ENCODE measurements around the gene ZNF217.
"Not testable (repeated sequence)": the region's sequence is repeated elsewhere in the genome, so short reads cannot be mapped to it uniquely, and the experiment has no call there.

The ZNF217 gene

DNA sequence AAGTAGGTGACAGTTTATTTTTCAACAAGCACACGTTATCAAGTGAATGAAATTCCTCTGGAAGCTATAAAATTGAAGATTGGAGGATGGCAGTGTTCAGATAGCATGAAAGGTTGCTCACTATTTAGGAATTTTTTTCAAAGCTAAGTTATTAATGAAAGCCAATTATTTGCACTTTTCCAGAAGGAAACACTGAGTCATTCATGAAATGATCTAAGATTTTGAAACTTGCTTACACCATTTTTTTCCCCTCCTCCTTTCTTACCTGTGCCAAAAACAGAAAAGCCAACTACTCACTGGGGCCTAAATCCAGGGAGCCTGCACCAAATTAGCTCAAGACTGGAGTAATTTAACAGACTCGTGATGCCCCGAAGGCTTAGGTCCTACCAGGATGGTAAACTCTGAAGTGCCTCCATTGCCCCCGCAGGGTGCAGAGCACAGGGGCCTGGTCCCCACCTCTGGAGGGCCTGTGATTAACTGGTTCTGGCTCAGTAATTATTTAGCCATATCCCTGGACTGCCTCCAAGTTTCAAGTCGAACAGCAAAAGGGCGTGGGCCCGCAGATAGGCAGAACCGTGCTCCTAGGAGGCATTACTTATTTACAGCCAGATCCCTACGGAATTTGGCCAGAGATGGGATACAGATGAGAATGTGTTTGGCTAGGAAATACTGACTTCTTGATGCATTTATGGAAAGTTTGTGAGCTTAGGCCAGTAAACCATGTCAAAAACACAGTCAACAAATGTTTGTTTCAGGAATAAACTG, 28.0 kb upstream of the ZNF217 start:
- no peak for DNase-seq (ENCODE audit: low read depth)

DNA sequence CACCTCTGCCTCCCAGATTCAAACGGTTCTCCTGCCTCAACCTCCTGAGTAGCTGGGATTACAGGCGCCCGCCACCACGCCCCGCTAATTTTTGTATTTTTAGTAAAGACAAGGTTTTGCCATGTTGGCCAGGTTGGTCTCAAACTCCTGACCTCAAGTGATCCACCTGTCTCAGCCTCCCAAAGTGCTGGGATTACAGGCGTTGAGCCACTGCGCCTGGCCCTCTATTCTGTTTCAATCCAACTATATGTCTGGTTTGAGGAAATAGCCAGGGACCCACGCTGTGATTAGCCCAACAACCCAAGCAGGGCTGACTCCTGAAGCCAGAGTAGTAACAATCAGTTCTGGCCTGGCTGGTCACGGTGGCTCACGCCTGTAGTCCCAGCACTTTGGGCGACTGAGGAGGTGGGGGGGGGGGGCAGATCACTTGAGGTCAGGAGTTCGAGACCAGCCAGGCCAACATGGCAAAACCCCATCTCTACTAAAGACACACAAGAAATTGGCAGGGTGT, 24.9 kb upstream of the ZNF217 start:
- DNase-seq (ENCODE audit: low read depth): not testable (repeated sequence)

DNA sequence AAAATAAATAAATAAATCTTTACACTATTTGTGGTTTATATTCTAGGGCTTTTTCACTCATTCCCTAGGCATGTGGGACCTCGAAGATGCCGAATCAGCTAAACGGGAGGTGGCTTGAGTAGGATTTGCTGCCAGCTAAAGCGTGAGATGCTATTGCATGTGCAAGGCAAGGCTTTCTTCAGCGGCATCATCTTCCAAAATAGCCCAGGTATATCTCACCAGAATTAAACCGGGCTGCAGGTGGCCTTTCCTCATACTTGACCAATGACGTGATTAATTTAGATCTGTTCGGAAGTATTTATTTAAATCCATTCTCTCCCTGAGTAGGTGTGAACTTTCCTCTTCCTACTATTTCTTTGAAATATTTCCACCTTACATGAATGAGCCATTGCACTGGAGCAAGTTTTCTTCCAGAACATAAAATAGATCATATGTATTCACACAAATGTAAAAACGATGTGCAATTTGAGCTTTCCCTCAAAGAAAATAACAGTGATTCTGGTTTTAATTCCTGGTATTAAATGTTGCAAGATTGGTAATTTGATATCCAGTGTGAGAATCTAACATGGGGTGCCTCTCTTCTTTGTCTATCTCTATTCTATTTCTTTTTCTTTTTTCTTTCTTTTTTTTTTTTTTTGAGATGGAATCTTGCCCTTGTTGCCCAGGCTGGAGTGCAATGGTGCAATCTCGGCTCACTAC, 24.3 kb upstream of the ZNF217 start:
- no peak for DNase-seq (ENCODE audit: low read depth)

DNA sequence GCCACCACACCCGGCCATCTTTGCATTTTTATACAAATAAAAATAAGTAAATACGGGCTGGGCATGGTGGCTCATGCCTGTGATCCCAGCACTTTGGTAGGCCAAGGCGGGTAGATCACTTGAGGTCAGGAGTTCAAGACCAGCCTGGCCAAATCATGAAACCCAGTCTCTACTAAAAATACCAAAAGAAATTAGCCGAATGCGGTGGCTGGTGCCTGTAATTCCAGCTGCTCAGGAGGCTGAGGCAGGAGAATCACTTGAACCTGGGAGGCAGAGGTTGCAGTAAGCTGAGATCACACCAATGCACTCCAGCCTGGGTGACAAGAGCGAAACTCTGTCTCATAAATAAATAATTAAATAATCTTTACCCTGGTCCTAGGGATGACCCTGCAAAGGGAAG, 22.9 kb upstream of the ZNF217 start:
- not testable (repeated sequence) for DNase-seq (ENCODE audit: low read depth)

DNA sequence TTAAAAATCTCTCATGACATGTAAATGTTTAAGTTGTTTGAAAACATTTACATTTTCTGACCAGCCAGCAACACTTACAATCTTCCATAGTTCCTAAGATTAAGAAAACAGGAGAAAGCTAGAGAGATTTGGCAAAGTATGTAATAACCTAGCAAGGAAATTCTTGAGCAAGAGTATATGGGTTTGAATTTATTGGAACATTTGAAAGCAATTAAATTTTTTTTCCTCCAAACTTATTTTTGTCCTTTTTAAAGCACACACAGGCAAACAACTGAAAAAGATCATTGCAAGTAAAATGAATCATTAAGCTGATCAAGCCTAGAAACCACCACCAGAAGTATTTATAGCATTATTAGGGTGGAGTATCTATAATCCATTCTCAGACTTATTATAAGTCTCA, 20.1 kb upstream of the ZNF217 start:
- no peak for DNase-seq (ENCODE audit: low read depth)

DNA sequence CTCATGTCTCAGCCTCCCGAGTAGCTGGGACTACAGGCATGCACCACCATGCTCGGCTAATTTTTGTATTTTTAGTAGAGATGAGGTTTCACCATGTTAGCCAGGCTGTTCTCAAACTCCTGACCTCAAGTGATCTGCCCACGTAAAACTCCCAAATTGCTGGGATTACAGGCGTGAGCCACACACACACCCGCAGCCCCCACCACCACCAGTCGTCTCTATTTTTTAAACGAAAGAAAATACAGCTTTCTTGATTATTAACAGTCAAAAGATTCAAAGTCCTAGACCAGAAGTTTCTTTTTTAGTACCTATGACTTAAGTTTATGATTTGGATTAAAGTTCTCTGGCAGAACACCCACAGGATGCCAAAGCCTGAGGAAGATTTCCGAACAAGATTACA, 18.6 kb upstream of the ZNF217 start:
- not testable (repeated sequence) for DNase-seq (ENCODE audit: low read depth)

DNA sequence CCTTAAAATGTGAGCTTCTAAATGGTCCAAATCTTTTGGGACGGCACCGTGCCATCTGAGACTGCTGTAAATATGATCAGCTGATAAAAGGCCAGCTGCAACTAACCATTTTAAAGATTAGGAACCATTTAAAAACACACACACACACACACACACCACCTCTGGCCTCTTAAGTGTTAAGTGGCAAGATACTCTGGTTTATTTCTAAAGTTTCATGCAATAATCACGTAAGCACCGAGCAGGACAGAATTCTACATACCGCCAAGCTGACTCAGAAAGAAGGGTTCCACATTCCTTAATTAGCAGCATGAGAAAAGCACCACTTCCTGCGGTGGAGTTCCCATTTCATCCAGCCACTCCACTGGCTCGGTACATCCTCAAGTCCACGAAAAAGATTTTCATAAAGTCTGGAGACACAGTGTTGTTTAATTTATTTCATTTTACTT, 17.8 kb upstream of the ZNF217 start:
- no peak for DNase-seq (ENCODE audit: low read depth)

DNA sequence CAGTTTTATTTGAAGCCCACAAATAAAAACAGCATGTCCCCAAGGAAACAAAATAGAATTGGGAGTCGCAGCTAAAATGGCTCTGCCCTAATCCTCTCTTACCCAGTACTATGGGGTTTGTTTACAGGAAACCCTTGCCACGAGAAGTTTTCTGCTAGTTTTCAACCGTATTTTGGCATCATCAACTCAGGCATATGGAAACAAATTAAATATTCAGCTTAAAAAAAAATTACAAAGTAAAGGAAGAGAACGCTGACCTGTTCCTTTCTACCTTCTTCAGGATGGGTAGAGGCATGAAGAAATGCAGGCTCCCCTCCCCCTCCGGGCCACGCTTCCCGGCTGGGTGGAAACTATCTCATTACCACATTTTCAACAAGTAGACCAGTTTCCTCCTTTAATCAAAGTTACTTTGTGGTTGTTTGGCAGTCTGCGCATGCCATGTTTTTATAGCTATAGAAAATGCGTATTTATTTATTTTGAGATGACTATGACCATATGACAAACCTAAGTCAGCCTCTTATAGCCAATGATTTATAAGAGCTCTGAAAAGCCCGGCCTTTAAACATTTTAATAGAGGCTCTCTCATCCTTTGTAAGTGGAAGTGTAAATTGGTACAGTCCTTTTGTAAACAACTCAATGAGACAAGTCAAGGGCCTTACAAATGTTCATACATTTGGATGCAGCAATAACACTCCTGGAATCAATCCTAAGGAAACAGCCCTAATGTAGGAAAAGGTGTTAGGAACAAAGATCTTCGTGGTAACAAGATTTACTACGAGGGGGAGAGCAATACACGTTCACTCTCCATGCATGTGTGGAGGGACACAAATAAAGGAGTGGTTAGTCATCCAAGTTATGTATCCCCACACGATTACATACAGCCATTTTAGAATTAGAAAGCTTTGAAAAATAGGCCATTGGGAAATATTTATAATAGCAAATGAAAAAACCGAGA, 16.1 kb upstream of the ZNF217 start:
- DNase-seq (ENCODE audit: low read depth): peak; percentile 67

DNA sequence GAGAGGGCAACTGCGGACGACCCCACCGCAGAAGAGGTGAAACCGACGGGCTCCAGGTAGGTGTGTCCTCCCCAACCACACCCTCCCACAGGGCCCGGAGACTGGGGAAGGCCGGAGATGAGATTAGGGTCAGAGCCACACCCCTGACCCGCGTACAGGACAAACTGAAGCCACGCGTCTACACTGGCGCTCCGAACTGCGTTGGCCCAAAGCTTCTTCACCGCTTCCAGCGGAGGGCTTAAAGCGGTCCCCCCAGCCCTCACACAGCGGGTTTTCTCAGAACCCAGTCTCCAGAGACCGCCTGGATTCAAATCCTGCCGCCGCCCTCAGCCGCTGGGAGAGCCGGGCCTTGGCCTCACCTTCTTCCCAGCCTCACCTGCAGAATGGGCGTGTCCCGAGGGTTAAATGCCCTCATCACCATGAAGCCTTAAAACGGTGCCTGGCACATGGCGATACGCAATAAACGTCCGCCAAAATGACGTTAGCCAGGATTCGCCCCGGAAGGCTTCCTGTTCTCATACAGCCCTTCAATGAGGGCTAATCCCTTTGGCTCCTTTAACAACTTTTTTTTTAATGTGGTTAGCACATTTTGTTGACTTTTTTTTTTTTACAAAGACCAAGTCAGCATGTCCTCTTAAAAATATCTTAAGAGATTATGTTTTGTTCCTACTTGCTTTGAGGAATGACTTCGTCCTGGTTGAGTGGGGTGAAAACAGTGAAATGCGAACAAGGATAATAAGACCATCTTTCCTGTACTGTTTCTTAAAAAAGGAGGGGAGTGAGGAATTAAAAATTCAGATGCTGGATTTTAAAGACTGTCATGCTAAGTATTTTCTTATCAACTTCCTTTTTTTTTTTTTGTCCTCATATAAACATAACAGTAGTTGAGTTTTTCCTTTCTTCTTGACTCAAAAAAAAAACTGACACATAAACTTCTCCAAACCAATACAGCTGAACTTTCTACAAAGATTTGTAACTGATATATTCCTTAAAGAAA, 15.1 kb upstream of the ZNF217 start:
- DNase-seq (ENCODE audit: low read depth): no peak

DNA sequence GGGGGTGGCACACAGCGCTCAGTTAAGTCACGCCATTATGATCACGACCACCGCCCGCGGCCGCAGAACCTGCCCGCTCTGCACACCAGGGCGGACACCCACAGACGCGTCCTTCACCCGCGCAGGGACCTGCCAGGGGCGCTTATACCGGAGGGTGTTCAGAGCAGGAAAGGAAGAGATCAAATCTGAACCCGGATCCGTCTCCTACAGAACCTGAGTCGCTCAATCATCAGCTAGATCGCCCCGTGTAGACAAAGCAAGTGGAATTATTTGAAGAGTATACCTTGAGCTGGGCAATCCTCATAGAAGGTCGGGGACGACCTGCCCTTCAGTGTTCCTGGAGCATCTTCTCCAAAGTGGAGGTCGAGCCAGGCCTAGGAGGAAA, 14.4 kb upstream of the ZNF217 start:
- no peak for DNase-seq (ENCODE audit: low read depth)

DNA sequence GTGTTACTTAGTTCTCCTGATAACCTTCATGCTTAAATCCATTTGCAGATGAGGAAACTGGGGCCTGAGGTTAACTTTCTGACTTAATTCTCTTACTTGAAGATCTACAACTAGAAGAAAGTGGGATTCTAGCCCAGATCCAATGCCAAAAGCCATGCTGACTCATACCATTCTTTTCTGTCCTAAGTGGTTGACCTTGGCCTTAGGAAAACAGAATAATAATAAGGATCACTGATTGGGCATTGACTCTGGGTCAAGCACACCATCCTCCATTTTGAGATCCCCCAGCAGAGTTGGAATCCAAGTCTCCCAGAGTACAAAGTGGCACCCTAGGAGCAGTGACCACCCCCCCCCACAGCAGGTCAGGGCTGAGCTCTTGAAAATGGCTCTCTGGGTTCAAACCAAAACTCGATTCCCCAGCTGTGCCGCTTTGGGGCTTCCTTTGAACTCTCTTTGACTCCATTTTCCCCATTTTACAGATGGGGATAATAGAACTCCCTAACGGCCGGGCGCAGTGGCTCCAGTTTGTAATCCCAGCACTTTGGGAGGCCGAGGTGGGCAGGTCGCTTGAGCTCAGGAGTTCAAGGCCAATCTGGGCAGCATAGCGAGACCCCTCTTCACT, 12.8 kb upstream of the ZNF217 start:
- no peak for DNase-seq (ENCODE audit: low read depth)

DNA sequence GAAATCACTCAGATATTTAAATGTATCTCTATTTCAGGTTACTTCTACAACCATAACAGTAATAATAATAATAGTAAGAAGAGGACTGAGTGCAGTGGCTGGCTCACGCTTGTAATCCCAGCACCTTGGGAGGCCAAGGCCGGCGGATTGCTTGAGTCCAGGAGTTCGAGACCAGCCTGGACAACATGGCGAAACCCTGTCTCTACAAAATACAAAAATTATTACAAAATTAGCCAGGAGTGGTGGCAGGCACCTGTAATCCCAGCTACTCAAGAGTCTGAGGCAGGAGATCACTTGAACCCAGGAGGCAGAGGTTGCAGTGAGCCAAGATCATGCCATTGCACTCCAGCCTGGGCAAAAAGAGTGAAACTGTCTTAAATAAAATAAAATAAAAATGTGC, 11.8 kb upstream of the ZNF217 start:
- DNase-seq (ENCODE audit: low read depth): not testable (repeated sequence)

DNA sequence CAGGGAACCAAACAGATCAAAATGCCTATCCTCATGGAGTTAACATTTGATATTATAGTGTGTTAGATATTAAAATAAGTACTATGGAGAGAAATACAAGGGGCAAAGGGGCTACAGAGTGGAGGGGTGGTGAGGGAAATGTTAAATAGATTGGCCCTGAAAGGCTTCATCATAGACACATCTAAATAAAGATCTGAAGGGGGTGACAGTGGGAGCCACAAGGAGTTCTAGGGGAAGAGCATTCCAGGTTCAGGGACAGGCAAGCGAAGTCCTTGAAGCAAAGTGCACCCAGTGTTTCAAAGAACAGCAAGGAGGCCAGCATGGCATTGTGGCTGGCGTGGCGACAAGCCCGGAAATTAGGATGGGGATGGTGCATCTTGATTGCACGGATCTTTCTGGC, 11.2 kb upstream of the ZNF217 start:
- DNase-seq (ENCODE audit: low read depth): not testable (repeated sequence)

DNA sequence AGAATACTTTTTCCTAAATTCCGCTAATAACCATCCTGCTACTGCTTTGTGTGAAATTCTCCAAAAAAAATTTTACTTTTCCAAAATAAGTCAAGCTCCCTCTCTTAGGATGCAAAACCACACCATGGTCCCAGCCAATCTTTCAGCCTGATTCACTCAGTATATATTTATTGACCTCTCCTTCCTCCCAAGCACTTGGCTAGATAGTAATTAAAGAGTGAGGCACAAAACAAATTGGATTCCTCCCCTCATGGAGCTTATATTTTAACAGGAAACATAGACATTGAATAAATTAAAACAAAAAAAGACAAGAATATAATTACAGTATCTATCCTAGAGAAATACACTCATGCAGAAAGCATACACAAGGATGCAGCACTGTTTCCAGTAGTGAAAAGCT, 9.0 kb upstream of the ZNF217 start:
- DNase-seq (ENCODE audit: low read depth): no peak

DNA sequence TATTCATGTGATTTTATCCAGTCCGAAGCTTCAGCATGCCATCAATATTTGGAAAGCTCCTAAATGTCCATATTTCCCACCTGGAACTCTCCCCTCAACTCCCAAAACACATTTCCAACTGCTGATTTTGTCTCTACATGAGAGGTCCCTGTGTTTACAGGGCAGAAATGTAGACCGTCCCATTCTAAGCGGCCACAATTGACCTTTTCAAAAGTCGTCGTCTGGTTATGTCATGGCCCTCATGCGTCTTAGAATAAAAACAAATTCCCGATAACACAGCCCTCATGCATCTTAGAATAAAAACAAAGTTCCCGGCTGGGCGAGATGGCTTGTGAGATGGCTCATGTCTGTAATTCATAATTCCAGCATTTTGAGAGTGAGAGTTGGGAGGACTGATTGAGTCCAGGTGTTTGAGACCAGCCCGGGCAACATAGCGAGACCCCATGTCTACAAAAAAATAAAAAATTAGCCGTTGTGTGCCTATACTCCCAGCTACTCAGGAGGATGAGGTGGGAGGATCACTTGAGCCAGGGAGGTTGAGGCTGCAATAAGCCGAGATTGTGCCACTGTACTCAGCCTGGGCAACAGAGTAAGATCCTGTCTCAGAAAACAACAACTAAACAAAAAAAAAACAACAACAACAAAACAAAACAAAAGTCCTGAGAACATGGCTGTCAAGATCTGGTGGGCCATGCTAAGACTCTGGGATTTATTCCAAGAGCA, 6.4 kb upstream of the ZNF217 start:
- no peak for DNase-seq (ENCODE audit: low read depth)

DNA sequence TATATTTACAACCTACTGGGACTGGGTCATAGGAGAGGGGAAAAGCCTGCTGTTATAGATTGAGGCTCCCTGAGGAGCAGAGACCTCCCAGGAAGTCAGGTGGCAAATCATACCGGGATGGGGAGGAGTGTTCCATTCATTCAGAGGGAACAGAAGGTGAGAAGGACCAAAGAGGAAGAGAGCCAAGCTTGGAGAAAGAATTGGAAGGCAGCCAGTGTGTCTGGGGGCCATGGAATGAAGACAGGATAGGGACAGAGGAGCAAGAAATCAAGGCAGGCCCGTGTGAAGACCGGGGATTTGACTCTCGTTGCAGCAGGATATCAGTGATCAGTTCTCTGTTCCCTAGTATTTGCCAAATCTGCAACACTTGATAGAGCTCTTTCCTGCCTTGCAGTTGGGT, 5.7 kb upstream of the ZNF217 start:
- no peak for DNase-seq (ENCODE audit: low read depth)

DNA sequence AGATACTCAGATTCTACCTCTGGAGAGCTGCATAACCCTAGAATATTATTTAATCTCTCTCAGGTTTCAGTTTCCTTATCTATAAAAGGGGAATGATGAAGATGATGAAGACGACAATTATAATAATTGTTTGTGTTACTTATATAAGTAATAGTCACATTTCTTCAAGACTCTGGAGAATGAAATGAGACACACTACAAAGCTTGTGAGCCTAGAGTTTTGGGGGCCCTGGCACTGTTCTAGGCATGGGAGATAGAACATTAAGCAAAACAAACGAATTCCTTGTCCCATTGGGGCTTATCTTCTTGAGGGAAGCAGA, 5.4 kb upstream of the ZNF217 start:
- no peak for DNase-seq (ENCODE audit: low read depth)

DNA sequence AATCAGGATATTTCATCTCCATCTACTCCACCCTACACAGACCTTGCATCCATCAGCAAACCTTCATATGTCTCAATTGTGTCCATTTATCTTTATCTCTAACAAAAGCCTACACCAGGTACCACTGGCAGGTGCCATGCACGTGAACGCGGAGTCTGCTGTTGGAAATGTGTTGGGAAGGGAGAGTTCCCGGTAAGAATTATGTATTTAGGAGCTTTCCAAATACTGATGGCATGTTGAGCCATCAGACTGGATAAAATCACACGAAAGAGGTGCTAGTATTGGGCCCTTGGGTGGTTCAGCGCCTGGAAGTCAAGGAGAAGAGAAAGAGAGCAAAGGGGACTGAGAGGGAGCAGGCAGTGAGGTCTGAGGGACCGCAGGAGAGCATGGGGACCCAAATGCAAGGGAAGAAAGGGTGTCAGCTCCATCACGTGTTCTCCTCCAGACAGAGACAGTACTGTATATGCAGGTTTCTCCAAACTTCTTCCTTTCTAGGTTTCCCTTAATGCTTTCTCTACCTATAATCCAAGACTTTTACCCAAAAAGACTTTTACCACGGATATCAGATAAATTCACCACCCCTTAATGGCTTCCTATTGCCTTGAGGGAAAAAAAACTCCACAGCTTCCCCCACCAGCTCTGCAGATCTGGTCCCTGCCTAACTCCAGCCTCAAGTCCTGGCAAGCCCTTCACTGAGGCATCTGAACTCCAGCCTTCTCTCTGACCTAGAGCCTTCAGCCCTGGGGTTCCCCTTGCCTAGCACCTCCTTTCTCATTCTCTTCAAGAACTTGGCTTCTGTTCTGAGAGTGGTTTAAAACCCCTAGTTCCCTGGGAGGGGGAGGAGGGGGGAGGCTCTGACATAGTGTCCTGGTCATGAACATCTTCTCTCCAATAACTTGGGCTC, 4.8 kb upstream of the ZNF217 start:
- no peak for DNase-seq (ENCODE audit: low read depth)

Measured in T follicular helper cell (primary cell).